HCT116 (cell line): ENCODE results near the gene URB1.

Experiments
- ATF3 ChIP-seq: IDR thresholded peaks from 2 replicates; pipeline ENCODE4 v1.6.1; 2012
- CEBPB ChIP-seq: IDR thresholded peaks from 2 replicates; pipeline ENCODE4 v1.6.1; 2012; ENCODE audit warnings: low read depth
- CTCF ChIP-seq, 3 experiments: fragments of 200-600 bp in 1 of 3; sonication (generic) in 1 of 3; IDR thresholded peaks in 2 of 3; conservative IDR thresholded peaks in 1 of 3; 2 replicates each; pipeline ENCODE4 v1.5.1; 2012 to 2017; ENCODE audit warnings: low read depth in 2 of 3, low read length in 2 of 3, antibody characterized with exemption in 1 of 3, borderline replicate concordance in 1 of 3, control low read depth in 1 of 3, mild to moderate bottlenecking in 1 of 3, mixed read lengths in 1 of 3, mixed run types in 1 of 3, moderate library complexity in 1 of 3; ENCODE audit not compliant: insufficient read depth in 1 of 3
- POLR2AphosphoS5 ChIP-seq: IDR thresholded peaks from 2 replicates; pipeline ENCODE4 v1.6.1; 2011; ENCODE audit warnings: mild to moderate bottlenecking, low read depth, low read length, moderate library complexity
- TCF7L2 ChIP-seq: IDR thresholded peaks from 2 replicates; pipeline ENCODE4 v1.7.0; 2011; ENCODE audit warnings: borderline replicate concordance, inconsistent platforms; ENCODE audit not compliant: insufficient read depth, insufficient read length; ENCODE audit errors: extremely low read depth
- YY1 ChIP-seq: IDR thresholded peaks from 2 replicates; pipeline ENCODE4 v1.6.1; 2011; ENCODE audit warnings: low read length, low read depth, moderate library complexity, mild to moderate bottlenecking; ENCODE audit not compliant: insufficient replicate concordance; ENCODE audit errors: extremely low read depth

GRCh38 chr21:32388306-32388705 is 4.5 kb downstream of the URB1 start:
- no peak for TF ChIP-seq ATF3
- no peak for TF ChIP-seq CTCF (IDR thresholded peaks at IDR 0.05 in 2 of 3, conservative IDR thresholded peaks at IDR 0.05 in 1 of 3; ENCODE audit: borderline replicate concordance in 1 of 3, insufficient read depth in 1 of 3, low read depth in 2 of 3, low read length in 2 of 3)
- TF ChIP-seq TCF7L2, result no peak
- no peak for TF ChIP-seq CEBPB
- no peak for TF ChIP-seq POLR2AphosphoS5
- no peak for TF ChIP-seq YY1
